Measurements from ENCODE around the gene CEND1. TPM values are rescaled to one million over a fixed set of nuclear protein-coding genes. Genes with fewer than 3 reads are reported as not detected.
A peak's percentile ranks its signal among the peaks of the same experiment; 100 is the strongest.

CEND1 gene
- polyA plus RNA-seq, 1 donor, result 0.27 TPM

DNA sequence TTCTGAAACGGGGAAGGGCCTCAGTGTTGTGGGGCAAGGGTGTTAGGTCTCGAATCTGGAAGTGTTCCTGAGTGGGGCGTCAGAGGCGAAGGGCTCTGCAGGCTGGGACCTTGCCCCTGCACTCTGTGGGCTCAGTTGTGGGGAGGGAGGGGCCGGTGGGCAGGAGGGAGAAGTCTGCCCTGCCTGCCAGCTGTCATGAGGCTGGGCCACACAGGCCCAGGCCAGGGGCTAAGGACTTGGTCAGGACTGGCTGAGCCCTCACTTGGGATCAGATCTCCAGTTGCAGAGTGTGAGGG is 38.0 kb upstream of the CEND1 start, which contains the start of gene CRACR2B:
Gene CRACR2B, plus strand, starts transcription at position 23 of the 296 bp plus-strand sequence. CDS start 689 bp downstream, outside the sequence.
- DNase-seq, result no peak

DNA sequence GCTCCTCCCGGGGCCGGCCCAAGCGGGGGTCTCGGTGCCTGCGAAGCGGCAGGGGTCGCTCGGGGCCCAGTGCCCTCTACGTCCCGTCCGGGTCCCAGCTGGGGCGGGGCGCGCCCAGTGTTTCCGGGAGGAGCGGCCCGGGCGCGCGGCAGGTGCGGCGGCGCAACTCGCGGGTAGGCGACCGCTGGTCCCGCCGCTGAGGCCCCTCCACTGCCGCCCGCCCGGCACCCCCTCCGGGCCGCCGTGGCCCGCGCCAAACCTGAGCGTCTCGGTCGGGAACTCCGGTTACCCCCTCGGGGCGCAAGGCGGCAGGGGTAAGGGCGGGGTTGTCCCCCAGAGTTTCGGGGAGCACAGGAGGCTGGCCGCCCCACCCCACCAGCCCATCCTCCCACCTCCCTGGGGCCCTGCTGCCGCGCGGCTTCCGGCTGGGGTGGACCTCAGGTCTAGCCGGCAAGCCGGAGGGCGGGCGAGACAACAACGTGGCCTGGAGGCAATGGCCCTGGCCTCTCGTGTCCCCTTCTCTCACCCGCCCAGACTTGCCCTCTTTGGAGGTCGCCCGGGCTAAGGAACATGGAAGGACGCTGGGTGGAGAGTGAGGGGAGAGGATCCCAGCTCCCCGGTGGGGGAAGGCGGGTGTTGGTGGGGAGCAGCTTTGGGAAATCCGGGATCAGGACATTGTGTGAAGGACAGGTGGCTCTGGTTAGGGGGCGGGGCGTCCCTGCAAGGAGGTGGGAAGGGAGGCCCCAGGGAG is 37.4 kb upstream of the CEND1 start:
- DNase-seq, result no peak

DNA sequence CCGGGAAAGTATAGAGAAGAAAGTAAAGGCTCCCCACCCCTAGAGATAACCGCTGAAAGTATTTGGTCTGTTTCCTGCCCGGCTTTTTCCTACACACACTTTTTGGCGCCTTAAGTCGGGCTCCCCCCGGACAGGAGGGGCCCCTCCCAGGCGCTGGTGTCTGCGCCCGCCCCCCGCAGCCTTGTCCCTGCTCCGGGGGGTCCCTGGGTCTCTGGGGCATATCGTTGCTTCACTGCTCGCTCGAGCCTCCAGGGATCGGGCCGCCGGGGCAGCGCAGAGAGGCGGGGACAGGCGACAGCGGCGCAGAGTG is 36.9 kb upstream of the CEND1 start:
- DNase-seq, result no peak

DNA sequence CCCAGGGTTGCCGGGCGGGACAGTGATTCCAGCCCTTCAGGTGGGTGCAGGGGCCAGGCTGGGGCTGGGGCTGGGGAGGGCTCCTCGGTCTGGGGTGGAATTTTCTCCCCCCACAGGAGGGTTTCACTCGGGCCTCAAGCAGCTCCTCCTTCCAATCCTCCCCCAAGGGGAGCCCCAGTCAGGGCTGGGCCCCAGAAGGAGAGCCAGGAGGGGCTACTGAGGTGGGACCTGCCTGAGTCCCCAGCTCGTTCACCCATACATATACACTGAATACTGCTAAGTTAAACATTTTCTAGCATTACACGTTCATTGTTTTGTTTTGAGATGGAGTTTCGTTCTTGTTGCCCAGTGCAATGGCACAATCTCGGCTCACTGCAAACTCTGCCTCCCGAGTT is 36.3 kb upstream of the CEND1 start:
- DNase-seq, result no peak

DNA sequence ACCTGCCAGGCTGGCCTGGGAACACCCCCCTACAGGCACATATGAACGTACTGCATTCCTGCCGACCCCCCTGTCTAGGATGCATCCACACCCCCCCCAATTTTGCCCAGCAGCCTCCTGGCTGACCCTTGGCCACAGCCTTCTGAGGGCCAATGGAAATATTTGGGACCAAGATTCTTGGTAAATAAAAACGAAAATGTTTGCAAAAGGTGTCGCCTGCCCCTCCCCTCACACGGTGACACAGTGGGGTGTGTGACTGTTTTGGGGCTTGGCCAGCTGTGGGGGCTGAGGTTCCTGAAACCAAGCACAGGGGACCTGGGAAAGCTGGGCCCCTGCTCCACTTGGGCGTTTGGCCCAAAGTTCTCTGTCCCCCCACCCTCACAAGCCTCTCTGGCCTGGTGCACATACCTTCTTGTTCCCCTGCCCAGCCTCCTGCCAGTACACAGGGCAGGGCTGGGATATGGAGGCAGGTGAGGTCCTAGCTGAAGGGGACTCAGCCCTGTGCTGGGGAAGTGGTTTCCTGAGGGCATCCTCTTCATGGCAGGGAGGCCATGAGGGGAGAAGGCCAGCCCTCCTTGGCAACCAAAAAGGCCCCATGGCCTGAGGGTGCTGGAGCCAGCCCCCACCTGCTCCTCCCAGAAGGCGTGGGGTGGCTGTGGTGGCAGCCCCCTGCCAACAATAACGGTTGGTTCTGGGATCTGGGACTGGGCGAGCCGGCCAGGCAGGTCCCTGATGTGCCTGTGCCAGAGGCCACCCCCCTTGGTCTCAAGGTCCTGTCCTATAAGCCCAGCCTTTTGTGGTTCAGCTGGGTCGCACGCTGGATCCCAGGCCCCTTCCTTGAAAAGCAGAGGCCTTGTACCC is 35.7 kb upstream of the CEND1 start:
- no peak for DNase-seq

DNA sequence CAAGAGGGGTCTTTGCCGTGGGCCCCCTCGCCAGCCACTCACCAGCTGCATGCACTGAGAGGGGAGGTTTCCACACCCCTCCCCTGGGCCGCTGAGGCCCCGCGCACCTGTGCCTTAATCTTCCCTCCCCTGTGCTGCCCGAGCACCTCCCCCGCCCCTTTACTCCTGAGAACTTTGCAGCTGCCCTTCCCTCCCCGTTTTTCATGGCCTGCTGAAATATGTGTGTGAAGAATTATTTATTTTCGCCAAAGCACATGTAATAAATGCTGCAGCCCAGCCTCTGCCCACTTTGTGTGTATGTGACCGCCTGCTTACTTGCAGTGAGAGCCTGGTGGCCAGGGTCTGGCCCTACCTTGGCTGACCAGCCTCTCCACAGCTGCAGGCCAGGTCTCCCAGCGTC is 35.1 kb upstream of the CEND1 start:
- DNase-seq, result no peak

DNA sequence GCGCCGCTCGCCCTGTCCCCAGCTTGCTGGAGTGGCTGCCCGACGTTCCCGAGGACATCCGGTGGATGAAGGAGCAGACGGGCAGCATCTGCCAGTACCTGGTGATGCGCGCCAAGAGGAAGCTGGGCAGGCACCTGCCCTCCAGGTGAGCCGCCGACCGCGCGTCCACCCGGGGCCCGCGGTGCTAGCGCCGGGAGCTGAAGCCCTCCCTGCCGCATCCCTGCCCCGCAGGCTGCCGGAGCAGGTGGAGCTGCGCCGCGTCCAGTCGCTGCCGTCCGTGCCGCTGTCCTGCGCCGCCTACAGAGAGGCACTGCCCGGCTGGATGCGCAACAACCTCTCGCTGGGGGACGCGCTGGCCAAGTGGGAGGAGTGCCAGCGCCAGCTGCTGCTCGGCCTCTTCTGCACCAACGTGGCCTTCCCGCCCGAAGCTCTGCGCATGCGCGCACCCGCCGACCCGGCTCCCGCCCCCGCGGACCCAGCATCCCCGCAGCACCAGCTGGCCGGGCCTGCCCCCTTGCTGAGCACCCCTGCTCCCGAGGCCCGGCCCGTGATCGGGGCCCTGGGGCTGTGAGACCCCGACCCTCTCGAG is 34.5 kb upstream of the CEND1 start:
- no peak for DNase-seq

DNA sequence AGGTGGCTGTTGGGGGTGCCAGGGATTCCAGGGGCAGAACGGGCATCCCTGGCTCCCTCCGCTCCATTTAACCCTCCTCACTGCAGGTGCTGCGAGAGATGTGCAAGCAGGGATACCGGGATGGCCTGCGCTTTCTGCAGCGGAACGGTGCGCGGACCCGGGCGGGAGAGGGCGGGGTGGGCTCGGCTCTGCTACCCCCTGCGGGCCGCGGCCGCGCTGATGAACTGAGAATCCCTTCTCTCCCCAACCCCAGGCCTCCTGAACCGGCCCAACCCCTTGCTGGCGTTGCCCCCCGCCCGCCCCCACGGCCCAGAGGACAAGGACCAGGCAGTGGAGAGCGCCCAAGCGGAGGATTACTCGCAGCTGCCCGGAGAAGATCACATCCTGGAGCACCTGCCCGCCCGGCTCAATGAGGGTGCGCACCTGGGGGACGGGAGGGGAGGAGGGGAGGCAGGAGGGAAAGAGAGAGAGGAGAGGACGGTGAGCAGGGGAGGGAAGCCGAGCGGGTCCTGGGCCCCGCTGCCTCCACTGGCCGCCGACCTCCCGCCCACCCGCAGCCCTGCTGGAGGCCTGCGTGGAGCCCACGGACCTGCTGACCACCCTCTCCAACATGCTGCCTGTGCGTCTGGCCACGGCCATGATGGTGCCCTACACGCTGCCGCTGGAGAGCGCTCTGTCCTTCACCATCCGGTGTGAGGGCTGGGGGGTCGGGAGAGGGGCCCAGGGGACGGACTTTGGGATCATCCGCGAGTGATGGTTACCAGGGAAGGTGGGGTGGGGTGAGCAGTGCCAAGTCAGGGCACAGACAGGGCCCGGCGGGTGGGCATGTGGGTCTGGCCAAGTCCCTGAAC is 33.8 kb upstream of the CEND1 start:
- DNase-seq, result no peak

DNA sequence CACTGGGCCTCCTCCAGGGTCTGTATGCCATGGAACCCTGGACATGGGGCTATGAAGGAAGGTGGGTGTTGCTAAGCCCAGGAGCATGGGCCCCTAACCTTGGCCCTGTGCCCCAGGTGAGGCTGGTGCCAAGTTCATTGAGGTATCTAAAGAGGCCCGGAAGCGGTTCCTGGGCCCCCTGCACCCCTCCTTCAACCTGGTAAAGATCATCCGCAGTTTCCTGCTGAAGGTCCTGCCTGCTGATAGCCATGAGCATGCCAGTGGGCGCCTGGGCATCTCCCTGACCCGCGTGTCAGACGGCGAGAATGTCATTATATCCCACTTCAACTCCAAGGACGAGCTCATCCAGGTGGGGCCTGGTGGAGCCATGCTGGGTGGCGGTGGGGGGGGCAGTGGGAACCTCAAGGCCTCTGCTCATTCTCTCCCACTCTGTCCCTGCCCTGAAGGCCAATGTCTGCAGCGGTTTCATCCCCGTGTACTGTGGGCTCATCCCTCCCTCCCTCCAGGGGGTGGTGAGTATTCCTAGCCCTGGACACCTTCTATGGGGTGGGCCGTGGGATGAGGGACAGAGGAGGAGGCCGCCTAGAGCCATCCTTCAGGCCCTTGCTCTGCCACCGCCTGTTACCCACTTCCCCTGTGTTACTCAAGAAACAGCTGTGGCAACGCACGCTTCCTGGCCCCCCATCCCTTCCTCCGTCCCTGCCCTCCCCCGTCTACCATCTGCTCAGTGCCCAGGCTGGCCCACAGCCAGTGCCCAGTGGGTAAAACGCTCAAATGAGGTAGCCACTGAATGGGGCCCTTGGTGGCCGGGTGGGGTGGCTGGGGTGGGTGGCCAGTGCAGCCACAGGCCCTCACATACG is 31.9 kb upstream of the CEND1 start:
- no peak for DNase-seq

DNA sequence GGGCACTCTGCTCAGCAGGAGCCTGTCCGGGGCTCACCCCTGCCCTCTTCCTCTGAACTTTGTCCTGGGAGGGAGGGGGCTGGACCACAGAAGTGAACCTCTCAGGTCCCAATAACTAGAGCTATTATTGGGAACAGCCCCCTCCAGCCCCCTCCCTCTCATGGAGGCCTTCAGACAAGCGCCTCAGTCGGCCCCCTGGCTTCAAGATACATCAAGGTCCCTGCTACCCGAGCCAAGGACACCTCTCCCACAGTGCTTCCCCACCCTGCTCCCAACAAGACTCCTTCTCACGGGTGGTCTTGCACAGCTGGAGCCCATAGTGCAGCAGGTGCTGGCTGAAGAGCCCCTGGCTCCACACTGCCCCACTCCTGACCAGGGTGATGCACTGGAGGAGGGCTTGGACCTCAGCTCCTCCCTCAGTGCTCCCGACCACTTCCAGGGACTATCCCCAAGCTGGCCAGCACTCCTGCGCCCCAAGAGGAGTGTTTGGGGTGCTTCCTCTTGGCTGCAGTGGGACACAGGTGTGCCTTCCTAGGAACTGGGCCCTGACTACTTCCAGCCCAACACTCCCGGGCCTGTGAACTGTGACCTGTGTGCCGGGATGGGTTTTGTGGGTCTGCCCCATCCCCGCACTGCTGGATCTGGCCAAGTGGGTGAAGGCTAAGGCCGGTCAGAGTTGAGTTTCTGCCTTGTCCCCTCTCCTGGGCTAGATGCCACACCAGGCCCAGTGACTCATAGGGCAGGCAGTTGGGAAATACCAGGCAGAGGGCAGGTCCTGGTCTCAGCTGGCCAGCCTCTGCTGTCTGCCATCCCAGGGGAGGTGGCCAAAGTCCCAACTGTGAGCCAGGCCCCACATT is 31.0 kb upstream of the CEND1 start:
- DNase-seq, result no peak

DNA sequence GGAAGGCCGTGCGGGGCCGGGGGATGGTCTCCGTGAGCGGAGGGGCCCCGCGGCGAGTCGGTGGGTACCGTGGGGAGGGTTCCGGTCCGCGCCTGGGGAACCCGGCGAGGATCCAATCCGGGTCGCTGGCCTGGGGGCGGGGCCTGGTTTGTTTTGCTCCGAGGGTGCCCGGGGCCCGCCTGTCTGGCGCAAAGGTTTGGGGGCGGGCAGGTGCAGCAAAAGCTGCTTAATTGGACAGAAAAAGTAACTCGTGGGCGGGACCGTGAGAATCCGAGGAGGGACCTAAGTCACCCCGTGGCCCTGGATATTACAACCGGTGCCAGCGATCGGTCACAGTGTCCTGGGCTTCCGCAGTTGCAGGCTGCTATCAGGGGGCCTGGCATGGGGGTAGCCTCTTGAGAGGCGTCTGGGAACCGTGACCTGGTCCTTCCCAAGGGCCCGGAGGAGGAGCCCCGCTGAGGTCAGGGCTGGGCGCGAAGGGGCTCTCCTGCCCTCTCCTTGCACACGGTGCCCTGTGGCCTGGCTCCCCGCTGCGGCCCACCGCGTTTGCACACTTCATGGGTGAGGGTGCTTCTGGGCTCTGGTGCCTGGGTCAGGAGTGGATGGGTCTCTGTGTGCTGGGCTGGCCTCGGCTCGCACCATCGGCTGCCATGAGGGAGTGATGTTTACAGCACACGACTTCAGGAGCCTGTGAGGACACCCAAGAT is 30.2 kb upstream of the CEND1 start:
- no peak for DNase-seq

DNA sequence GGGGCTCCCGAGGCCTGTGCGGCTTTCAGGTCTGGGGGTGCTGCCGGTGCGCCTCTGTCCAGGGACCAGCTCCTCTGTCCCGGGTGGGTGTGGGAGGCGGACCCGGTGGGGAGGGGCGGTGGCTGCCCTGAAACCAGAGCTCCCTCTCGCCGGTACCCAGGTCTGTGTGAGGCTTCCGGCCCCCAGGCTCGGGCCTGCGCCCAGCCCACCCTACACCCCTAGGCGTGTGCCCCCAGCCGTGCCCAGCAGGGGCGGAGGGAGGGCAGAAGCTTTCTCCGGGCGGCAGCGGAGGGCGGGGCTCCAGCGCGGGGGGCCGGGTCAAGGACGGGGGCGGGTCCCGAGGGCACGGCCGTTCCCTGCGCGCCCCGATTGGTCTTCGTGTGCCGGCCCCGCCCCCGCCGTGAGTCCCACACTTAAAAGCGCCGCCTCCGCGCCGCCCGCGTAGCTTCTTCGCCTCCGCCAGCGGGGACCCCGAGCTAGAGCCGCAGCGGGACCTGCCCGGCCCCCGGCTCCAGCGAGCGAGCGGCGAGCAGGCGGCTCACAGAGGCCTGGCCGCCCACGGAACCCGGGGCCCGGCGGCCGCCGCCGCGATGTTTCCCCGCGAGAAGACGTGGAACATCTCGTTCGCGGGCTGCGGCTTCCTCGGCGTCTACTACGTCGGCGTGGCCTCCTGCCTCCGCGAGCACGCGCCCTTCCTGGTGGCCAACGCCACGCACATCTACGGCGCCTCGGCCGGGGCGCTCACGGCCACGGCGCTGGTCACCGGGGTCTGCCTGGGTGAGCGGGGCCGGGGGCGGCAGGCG is 29.4 kb upstream of the CEND1 start:
- DNase-seq, result peak; percentile 86

DNA sequence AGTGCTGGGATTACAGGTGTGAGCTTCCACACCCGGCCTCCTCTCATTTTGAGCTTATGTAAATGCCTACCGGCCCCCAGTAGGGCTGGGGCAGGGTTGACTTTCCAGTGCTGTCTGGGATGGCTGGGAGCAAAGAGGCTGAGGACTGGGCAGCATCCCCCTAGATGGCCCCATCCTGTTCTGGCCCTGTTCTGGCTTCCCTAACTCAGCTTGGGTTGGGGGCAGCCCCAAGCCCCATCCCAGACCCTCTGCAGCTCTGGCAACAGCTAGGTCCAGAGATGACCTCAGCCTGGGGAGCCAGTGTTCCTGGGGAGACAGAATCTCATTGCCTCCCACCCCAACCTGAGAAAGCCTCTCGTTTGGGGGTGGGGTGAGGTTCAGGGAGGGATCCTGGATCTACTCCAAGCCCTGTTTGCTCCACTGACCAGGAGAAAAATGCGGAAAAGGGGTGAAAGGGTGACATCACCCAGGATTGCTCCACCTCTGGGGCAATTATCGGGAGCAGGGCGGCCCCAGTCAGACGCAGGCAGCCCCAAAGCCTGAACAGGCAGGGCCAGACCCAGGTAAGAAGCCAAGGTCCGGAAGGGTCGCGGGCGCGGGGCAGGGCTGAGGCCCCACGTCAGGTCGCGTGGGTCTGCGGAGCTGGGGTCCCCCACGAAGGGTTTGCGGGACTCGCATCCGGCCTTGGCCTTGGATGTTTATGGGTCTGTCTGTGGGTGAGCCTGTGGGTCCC is 28.7 kb upstream of the CEND1 start, which contains the start of gene PNPLA2:
Gene PNPLA2, plus strand, starts transcription at position 519 of the 733 bp plus-strand sequence. CDS start 805 bp downstream, outside the sequence.
- DNase-seq, result no peak

DNA sequence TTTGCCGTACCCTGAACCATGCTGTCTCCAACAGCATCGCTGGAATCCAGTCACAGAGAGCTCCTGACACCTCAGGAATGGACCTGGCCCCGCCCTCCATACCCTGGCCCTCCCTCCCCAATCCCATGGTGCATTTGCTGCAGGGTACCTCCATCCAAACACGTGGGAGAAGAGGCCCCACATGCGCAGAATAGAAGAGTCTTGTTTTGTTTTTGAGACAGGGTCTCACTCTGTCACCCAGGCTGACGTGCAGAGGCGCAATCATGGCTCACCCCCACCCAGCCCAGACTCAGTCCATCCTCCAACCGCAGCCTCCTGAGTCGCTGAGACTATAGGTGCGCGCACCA is 26.5 kb upstream of the CEND1 start:
- no peak for DNase-seq

DNA sequence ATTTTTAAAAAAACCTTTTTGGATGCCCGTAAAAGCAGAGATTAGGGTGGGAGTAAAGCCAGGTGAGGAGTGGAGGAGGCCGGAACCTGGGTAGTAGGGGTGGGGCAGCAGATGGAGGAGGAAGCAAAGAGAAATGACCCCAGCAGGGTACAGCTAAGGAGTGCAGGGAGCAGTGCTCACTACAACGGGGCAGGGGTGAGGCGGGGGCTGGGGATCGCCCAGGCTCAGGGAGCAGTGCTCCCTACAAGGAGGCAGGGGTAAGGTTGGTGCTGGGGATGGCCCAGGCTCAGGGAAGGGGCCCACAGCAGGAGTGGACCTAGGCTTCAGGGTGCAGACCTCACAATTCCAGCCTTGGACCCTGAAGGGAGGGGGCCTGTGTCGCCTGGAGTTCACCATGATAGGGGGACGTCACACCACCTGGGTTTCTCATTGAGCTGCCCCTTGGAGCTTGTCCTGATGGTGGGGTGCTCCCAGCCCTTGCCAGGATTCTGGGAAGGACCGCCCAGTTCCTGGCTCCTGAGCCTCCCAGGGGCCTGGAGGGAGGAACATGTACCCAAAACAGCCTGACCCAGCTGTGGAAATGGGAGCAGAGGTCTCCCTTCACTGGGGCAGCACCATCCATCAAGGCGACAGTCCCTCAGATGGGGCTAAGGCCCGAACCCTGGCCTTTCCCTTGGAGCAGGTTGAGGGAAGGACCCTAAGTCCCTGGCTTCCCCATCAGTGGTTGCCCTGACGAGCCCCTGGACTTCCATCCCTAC is 26.0 kb upstream of the CEND1 start:
- DNase-seq, result no peak

DNA sequence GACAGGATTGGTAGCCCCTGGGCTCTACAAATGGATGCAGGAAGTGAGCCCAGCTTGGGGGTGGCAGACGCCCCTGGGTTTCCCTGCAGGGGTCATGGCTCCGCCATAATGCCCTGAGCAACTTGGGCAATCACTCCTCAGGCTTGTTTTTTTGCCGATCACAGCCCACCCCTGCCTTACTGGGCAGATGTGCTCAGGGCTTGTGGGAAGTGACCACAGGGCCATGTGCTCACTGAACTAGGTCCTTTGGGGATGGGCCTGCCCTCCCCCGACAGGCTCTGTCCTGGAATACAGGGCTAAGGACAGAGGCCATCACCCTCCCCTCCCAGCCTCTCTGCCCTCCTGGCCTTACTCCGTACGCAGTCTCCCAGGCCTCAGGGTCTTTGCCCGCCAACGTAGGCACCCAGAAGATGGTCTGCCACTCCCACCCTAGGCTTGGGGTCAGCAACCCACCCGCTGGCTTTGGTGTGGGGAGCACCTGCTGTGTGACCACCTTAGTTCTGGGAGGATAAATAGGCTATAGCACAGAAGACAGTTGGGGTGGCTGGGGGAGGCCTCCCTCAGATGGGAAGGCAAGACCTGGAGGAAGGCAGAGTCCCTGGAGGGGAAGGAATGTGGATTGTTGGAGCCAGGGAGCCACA is 23.7 kb upstream of the CEND1 start:
- DNase-seq, result no peak

DNA sequence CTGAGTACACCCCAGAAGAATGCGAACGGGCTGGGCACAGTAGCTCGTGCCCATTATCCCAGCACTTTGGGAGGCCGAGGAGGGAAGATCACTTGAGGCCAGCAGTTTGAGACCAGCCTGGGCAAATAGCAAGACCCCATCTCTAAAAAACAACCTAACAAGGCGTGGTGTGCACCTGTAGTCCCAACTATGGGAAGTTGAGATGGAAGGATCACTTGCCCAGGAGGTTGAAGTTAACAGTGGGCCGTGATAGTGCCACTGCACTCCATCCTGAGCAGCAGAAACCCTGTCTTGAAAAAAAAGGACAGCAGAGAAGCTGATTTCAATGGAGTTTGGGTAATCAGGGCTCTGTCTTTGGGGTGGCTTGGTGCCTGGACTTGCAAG is 23.2 kb upstream of the CEND1 start:
- DNase-seq, result no peak
